Stimulated activated CD8-positive, alpha-beta memory T cell treated with anti-CD3 and anti-CD28 coated beads, Interleukin-7, amount 100 ng/mL, for 24 hours (primary cell): ENCODE data around the gene GNAZ.

Source experiments
- DNase-seq: peaks from one replicate; pipeline ENCODE4 v3.0.0-alpha.2; 2020; ENCODE audit warnings: low read depth

Gene GNAZ

DNA sequence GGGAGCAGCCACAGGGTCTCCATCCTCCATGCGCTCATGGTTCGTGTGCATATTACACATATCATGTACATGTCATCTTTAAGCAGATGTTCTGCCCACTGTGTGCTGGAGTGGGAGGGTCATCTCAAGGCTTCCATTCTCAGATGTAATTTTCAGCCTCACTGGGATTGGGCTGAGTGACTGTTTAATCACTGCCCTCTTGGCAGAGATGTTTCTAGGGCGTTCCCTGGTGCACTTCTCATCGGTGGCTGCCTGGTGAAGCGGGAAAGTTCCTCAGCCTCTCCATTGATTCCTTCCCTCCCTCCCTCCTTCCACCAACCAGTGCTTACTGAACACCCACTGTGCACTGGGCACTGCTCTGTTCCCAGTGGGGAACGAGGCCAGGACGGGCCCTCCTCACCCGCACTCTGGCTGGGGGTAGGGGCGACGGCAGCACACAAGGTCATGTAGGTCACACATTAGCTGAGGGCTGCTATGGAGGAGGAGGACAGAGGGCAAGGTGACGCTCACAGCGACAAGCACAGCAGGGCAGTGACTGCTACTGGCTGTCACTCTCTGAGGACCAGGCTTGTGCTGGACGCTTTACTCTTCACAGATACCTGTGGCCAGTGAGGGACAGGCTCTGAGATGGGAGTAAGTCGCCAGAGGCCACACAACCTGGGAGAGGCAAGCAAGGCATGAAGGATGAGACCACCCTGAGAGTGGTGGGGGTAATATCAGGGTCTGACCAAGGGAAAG, 22.9 kb downstream of the GNAZ start:
- no peak for DNase-seq

DNA sequence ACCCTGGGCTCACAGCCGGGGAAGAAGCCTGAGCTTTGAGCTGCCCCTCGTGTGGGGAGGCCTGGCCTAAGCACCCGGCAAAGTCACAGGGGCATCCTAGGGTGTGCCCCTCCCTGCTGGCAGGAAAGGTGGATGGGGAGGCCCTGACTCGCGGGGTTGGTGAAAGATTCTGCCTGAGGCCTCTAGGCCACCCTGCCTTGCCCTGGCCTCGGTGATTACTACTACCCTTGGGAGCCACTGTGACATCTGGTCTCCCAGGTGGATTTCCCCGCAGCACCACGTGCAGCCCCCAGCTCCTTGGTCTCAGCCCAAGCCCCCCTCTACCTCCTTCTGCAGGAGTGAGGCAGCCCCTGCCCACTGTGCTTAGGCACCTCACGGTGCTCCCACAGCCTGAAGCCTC, 23.9 kb downstream of the GNAZ start:
- no peak for DNase-seq

DNA sequence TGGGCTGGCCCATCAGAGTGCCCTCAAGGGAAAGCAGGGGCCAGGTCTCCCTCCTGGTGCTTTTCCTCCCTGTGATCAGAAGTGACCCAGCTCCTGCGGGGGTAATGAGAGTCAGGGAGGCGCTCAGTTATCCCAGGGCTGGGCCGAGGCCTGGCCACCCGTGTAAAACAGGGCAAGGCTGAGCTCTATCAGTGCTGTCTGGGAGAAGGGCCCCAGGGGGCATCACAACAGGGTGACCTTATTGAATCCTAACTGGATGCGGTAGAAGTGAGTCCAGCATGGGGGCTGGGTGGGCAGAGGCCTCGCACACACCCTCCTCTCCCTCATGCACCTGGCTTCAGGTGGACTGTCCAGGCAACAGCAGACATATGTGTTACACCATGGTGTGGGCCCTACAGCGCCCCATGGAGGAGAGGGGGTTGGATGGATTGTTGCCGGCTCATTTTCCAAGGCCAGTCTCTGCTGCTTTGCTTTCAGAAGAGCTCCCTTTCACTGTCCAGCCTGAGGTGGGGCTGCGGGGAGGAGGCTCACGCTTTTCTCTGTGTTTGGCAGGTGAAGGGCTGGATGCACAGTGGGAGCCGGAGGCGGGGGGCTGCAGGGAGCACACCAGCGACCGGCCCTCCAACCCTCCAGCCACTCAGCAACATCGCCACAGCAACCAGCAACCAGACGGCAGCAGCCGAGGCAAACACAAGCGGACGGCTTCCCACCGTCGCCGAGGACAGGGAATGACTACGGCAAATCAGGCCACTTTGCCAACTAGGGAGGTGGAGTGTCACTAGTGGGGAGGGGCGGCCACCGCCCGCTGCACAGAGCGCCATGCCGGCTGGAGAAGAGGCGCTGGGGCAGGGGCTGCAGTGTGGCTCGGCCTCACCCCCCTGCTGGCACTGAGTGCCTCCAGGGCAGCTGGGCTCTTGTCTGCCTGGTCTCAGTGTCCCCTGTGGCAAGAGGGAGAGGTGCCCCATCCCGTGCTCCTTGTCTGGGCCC, 24.7 kb downstream of the GNAZ start:
- no peak for DNase-seq

DNA sequence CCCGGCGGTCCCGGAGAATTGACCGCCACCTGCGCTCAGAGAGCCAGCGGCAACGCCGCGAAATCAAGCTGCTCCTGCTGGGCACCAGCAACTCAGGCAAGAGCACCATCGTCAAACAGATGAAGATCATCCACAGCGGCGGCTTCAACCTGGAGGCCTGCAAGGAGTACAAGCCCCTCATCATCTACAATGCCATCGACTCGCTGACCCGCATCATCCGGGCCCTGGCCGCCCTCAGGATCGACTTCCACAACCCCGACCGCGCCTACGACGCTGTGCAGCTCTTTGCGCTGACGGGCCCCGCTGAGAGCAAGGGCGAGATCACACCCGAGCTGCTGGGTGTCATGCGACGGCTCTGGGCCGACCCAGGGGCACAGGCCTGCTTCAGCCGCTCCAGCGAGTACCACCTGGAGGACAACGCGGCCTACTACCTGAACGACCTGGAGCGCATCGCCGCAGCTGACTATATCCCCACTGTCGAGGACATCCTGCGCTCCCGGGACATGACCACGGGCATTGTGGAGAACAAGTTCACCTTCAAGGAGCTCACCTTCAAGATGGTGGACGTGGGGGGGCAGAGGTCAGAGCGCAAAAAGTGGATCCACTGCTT, 25.5 kb downstream of the GNAZ start:
- no peak for DNase-seq

DNA sequence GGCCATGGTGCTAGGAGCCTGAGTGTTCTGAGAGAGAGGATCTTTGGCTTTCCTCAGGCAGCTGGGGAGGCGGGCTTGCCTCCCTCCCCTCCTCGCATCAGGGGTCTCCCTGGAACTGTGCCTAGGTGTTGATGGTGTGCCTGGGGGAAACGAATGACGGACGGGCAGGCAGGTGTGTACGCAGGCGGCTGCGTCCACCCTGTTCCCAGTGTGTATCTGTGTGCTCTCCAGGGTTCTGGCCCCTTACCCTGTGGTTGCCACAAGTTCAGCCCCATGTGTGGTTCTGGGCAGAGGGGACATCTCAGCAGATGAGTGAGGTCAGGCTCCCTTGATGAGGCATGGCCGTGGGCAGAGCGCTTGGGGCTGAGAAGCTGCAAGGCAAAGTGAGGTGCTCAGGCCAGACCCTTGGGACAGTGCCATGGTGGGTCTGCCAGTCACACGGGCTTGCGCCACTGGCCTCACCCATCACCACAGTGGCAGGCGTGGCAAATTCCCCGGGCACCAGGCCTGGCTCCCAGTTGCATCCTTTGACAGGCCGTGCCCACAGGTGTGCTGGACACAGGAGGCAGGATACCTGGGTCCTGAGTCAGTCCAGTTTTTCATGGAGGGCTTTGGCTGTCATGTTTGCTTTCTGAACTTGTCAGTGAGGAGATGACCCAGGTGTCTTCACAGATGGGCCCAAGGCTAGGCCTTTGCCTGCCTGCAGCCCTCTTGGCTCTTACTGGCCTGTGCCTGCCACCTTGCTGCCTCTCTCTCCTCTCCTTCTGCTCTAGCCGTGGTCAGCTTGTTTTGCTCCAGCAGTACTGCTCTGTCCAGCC, 27.3 kb downstream of the GNAZ start:
- no peak for DNase-seq

DNA sequence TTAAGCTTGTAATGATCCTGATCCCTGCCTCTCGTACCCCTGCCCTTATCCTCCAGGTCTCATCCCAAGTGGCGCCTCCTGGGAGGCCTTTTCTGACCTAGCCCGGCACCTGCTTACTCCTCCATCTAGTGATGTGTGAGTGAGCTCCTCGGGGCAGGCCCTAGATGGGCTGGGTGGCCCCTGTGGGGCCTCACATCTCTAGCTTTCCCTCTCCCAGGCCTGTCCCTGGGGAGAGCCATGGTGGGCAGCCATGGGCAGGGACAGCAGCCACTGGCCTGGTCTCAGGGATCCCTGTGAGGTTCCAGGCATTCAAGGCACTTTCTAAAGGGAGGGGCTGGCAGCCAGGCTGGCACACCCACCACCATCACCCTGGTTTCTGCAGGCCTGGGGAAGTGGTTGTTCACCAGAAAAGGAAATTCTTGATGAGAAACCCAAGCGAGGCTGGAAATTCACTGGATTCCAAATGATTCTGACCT, 27.9 kb downstream of the GNAZ start:
- no peak for DNase-seq

DNA sequence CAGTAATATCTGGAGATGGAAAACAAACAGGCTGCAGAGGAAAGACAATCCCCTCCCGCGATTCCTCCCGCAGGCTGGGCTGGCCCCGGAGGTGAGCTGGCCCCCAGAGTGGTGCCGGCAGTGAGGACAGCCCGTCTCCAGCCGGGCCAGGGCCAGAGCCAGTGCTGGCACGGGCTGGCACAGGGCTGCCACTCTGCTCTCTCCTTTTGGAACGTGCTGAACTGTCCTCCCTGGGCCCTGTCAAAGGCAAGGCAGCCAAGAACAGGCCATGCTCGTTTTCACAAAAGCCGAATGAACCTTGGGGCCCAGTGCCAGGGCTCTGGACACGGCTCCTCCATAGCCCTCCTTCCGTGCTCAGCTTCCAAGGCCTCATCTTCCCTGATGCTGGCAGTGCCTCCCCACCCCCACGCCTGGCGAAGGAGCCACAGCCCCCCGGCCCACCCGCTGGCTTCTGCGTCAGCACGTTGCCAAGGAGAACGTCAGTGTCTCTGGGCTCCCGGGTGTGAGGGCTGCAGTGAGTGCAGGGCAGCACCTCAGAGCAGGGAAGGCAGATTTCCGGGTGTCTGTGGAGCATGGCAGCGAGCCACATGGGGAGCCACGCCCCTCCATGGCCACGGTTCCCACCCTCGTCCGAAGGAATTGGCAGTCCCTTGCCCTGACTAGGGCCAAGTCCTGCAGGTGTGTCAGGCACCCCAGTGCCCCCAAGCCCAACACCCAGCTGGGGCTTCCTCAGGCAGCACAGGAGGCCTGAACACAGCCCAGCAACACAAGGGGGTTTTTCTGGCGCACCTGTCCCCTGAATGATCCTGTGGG, 28.6 kb downstream of the GNAZ start:
- DNase-seq, result no peak

DNA sequence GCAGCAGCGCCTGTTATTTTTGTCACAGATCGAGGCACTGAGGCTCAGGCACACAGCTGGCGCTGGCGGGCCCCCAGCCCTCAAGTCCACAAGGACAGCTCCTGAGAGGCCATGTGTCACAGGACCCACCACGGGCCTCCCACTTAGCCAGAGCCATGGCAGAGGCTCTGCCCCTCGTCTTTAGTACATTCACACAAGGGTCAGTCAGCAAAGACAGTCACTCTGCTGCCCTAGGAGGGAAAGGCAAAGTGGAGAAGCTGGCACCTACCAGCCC, 29.1 kb downstream of the GNAZ start:
- no peak for DNase-seq

DNA sequence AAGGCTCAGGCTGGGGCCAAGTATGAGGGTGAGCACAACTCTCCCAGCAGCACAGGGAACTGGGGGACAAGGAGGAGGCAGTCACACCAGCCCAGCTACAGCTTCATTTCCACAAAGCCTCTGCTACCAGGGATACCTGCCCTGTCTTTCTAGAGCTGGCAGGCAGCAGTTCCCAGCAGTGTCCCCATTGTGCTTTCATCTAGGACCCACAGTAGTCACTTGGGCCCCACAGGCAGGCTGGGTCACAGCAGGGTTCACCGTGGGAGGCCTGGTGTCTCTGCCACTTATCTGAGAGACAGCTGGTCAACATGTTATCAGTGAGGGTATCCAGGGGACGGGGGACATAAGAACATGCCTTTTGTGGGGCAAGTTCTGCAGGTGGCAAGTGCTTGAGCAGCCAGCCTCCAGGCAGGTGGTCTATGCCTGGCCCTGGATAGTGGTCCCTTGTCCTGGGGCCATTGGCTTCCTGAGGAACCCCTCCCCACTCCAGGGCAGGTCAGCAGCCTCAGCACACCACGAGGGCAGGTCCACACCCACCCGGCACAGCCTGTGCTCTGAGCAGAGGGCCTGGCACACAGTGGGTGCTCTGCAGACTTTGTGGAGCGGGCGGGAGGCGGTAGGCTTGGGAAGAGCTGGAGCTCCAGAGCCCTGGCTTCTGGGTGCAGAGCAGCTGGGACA, 29.9 kb downstream of the GNAZ start:
- DNase-seq, result no peak

DNA sequence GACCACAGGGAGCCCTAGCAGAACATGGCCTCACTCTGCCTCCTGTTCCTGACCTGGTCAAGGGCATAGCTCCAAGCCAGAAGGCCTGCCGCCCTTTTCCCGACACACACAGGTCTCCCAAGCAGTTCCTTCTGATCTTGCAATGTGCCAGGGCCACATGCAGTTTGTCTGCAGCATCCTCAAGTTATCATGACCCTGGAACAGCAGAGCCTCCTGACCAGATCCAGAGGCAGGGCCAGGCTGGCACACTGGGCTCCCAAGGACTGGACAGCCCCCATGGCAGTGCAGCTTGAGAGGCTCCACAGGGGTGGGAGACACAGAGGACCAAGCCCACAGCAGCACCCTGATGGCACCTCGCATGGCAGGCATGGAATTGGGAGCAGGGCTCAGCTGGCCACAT, 31.2 kb downstream of the GNAZ start:
- DNase-seq, result no peak

DNA sequence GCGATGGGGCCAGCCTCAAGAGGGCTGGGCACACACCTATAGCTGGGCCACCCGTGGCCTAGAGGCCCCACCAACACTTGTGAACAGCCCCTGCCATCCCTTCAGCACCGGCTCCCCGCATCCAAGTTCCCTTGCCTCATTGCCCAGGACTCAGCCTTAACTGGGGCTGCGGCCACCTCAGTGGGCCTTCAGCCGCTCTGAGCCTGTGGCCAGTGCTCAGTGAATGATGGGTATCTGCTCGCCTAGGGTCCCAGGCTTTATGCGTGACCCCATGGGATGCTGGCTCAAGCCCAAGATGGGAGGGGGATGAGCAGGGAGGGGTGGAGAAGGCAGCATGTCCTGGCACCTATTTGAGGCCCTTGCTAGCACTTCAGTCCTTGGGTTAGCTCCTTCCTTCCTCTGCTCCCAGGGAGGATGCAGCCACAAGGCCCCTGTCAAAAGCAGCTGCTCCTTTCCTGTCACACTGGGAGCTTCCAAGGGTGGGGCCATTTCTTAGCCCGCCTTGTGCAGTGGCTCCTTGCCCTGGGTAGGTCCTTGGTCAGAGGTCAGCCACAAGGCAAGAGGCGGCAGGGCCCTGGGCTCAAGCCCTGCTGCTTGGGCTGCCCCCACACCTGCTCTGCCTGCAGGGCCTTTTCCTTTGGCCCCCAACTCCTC, 31.8 kb downstream of the GNAZ start:
- no peak for DNase-seq

DNA sequence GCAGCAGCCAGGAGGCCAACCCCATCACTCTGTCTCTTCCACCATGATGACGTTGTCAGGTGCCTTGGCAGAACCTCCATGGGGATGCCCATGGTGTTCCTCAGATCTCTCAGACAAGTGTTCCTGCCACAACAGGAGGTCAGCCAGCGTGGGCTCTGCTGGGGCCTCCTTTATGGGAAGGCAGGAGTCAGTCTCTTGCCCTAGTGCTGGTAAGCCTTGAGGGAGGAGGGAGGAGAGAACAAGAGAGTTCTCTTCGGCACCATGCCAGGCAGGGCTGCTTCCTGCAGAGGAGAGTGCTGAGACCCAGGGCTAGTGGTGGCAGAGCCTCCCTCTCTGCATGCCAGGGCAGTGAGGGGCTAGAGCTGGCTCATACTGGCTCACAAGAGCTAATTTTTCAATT, 32.5 kb downstream of the GNAZ start:
- DNase-seq, result no peak

DNA sequence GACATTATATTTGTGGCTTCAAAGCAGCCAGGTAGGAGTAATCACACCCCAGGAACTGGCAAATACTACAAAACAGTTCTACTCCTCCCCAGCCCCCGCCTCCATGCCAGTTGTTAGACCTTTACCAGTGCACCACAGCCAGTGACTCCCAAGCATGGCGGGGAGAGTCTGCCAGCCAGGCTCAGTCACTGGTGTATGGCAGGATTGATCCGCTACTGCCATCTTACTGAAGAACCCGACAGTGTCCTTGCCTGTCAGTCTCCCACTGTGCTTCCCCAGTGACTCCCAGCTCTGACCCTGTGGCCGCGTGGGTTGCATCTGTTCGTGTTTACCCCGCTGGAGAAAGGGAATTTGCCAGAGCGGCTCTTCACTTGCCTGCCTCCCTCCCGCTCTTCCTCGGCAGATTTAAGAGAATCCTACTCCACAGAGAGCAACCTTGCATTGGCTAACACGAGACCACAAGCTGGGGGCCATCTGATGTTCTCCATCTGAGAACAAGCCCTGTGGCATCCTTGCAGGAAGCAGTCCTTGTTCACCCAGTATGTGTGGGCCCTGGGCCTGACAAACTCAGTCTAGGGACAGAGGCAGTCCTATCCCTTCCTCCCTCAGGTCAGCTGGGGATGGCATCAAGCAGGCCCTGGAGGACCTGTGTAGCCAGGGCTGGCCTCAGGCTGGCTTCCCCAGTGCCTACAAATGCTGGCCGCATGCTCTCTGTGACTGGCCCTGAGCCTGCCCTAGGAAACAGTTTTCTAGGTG, 33.1 kb downstream of the GNAZ start:
- DNase-seq, result no peak

DNA sequence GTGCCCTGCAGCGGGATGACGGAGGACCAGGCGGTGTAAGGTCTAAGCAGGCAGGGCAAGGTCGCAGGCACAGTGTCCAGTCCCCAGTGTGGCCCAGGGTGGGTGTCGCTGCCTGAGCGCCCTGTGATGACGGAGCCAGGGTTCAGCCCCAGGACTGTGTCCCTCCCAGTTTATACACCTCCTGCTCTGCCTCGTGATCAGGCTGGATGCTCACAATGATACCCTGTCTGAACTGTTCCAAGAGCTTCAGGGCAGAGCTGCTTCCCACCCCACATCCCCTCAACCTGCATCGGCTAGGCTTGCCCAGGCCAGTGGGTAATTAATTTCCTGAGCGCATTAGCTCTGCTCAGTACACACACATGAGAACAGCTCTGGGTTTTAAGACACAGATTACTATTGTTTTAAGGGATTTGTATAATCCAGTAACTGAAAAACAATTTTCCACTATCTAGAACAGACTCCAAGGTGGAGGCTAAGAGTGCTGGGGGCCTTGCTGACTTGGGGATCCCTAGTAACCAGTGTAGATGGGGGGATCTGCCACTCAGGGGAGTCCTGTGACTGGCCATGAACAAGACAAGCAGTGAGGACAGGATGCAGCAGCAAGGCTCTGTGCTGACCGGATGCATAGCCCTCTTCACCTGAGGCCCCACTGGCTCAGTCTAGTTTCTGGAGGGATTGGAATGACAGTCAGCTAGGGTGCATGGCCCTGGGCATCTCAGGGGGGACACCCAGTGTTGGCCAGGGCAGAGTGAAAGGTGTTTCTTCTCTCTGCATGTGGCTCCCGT, 34.1 kb downstream of the GNAZ start:
- no peak for DNase-seq

DNA sequence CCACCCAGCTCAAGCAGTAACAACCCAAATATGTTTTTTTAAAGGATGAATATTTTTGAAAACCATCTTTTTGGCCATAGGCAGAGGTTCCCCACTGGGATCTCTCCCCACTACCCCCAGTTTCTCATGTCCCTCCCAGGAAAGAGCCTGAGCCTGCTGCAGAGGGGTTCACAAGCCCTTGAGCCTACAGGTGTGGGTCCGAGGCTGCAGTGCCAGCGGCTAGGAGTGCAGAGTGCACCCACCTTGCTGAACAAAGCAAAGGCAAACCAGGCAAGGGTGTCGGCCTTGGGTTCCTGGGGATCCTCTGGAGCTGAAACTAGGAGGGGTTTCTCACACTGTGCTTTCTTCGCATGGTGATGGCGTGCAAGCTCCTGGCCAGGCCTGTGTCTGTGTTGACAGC, 35.0 kb downstream of the GNAZ start:
- no peak for DNase-seq

DNA sequence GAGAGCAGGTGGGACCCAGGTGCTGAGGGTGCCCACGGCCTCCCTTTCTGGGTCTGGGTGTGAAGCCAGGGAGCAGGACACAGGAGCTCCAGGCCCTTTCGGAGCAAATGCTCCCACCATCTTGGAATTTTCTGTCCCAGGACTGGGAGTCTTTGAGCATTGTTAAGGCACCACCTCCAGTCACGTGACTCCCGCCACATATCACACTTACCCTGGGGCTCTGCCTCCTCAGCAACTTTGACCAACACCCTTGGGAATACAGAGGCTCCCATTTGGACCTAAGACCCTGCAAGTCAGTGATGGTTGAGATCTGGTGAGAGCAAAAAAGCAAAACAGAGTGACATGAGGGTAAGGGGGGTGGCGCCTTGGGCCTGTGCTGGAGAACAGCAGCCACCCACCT, 35.6 kb downstream of the GNAZ start:
- DNase-seq, result no peak

DNA sequence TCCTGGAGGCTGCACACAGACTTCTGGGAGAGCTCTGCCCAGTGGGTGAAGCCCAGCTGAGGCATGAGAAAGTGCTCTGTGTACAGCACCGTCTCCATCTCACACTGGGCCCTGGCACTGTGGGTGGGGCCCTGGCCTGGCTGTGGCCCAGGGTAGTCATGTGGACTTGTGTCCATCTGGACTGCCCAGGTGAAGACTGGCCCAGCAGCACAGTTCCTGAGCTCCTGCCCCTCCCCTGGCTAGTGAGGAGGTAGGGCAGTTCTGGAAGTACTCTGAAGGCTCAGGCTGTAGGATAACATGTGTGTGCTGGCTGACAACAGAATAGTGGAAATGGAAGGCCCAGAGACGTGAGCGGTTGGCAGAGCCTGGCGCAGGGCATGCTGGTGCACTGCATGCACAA, 36.0 kb downstream of the GNAZ start:
- DNase-seq, result no peak

DNA sequence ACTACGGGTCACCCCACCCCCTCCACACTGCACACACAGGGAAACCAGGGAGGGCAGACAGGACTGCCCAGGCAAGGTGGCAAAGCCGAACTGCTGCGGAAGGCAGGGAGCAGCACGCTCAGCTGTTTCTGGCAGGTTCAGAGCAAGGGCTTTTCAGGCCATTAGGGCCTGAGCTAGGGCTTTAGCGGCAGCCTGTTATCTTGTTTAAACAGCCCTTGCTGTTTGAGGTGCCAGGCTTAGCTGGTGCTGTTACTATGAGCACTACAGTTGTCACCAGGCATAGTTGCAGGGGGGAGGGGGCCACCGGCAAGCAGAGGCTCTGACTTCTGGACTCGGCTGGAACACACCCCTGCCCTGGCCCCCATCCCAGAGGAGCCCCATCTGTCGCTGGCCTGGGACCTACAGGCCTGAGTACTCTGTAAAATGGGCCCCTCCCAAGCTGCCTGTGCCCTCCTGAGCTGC, 36.6 kb downstream of the GNAZ start:
- DNase-seq, result no peak
